ENCODE results near the gene ENTREP3. TPM values are rescaled to one million over a fixed set of nuclear protein-coding genes. Genes with fewer than 3 reads are reported as not detected.

ENTREP3 gene
- total RNA-seq, 2 donors from 2014 or later, result 22.0 to 34.2 TPM

- Histone ChIP-seq H3K9ac (ENCODE audit: low read depth in 2 of 2, low read length in 2 of 2) (no peak overlapping the region), H3K4me1 (no peaks in the 10 kb centered on the region), H3K27ac (no peak overlapping the region), H3K36me3 (no peaks in the 10 kb centered on the region), H3K27me3 (no peaks in the 10 kb centered on the region), H3K4me3 (no peak overlapping the region), H3K9me3 (no peaks in the 10 kb centered on the region)
- intact Hi-C loops (cut with DNase I), result no loop called here
- DNase-seq, result no peak
- TF ChIP-seq CTCF (IDR thresholded peaks at IDR 0.05), result no peak
Measured at GRCh38 chr1:155200920-155201319, 54.4 kb downstream of the ENTREP3 start.

GRCh38 chr1:155199792-155200191 lies 55.5 kb downstream of the ENTREP3 start:
- H3K4me1 ChIP-seq, result peaks cover 7% of the 10 kb centered on the region
- no peak for TF ChIP-seq CTCF (IDR thresholded peaks at IDR 0.05)
- H3K4me3 ChIP-seq, result no peak overlapping the region
- no peak for DNase-seq
- H3K9ac ChIP-seq (ENCODE audit: low read depth in 2 of 2, low read length in 2 of 2), result no peak overlapping the region
- H3K9me3 ChIP-seq, result no peaks in the 10 kb centered on the region
- H3K36me3 ChIP-seq, result no peaks in the 10 kb centered on the region
- H3K27ac ChIP-seq, result no peak overlapping the region
- intact Hi-C loops (cut with DNase I), result no loop called here
- H3K27me3 ChIP-seq, result no peaks in the 10 kb centered on the region

- TF ChIP-seq CTCF (IDR thresholded peaks at IDR 0.05), result no peak
- Histone ChIP-seq H3K9ac (ENCODE audit: low read depth in 2 of 2, low read length in 2 of 2) (no peak overlapping the region), H3K36me3 (no peaks in the 10 kb centered on the region), H3K27ac (no peak overlapping the region), H3K27me3 (no peaks in the 10 kb centered on the region), H3K9me3 (no peaks in the 10 kb centered on the region), H3K4me1 (peaks cover 15% of the 10 kb centered on the region), H3K4me3 (no peak overlapping the region)
- intact Hi-C loops (cut with DNase I), result no loop called here
- no peak for DNase-seq
Measured at GRCh38 chr1:155198547-155198906, 56.8 kb downstream of the ENTREP3 start.

GRCh38 chr1:155197901-155198546 lies 57.3 kb downstream of the ENTREP3 start:
- no peak overlapping the region for H3K27ac ChIP-seq
- no peak overlapping the region for H3K9ac ChIP-seq (ENCODE audit: low read depth in 2 of 2, low read length in 2 of 2)
- no peaks in the 10 kb centered on the region for H3K27me3 ChIP-seq
- TF ChIP-seq CTCF (IDR thresholded peaks at IDR 0.05), result no peak
- H3K9me3 ChIP-seq, result no peaks in the 10 kb centered on the region
- no peaks in the 10 kb centered on the region for H3K36me3 ChIP-seq
- intact Hi-C loops (cut with DNase I), result no loop called here
- H3K4me3 ChIP-seq, result no peak overlapping the region
- no peak for DNase-seq
- peaks cover 15% of the 10 kb centered on the region for H3K4me1 ChIP-seq

Other genes with a start within 250 kb of the ENTREP3 start
- gene DCST2, start 221.7 kb downstream of the ENTREP3 start, total RNA-seq, result 1 to 10 TPM; 1.7 to 1.9 TPM
- gene DCST1, start 221.7 kb downstream of the ENTREP3 start, total RNA-seq, result not detected
- 100 to 1,000 TPM; 101 to 228 TPM for gene ADAM15, start 204.2 kb downstream of the ENTREP3 start, total RNA-seq
- 10 to 100 TPM; 26.1 to 27.2 TPM for gene EFNA4, start 191.7 kb downstream of the ENTREP3 start, total RNA-seq
- 10 to 100 TPM; 12.7 to 21.4 TPM for gene EFNA3, start 176.6 kb downstream of the ENTREP3 start, total RNA-seq
- gene EFNA1, start 127.6 kb downstream of the ENTREP3 start, total RNA-seq, result 100 to 1,000 TPM in 1 of 2 donors, 10 to 100 TPM in 1; 61.3 to 125 TPM
- gene SLC50A1, start 119.6 kb downstream of the ENTREP3 start, total RNA-seq, result 100 to 1,000 TPM; 102 to 130 TPM
- 100 to 1,000 TPM; 149 to 182 TPM for gene DPM3, start 115.0 kb downstream of the ENTREP3 start, total RNA-seq
- gene KRTCAP2, start 82.2 kb downstream of the ENTREP3 start, total RNA-seq, result 100 to 1,000 TPM; 140 to 172 TPM
- under 1 TPM; 0.10 to 0.19 TPM for gene TRIM46, start 81.6 kb downstream of the ENTREP3 start, total RNA-seq
- gene THBS3, start 47.6 kb downstream of the ENTREP3 start, total RNA-seq, result 10 to 100 TPM; 12.2 to 16.0 TPM
- 10 to 100 TPM; 37.5 to 55.8 TPM for gene MTX1, start 46.8 kb downstream of the ENTREP3 start, total RNA-seq
- 10 to 100 TPM; 41.5 to 67.7 TPM for gene SCAMP3, start 6.9 kb upstream of the ENTREP3 start, total RNA-seq
- 10 to 100 TPM; 31.7 to 66.4 TPM for gene CLK2, start 18.0 kb upstream of the ENTREP3 start, total RNA-seq
- gene HCN3, start 22.0 kb upstream of the ENTREP3 start, total RNA-seq, result 10 to 100 TPM; 12.4 to 12.8 TPM
- gene PKLR, start 46.0 kb upstream of the ENTREP3 start, total RNA-seq, result 1 to 10 TPM; 1.6 to 2.9 TPM
- gene FDPS, start 53.4 kb upstream of the ENTREP3 start, total RNA-seq, result 100 to 1,000 TPM; 300 to 501 TPM
- gene RUSC1, start 65.4 kb upstream of the ENTREP3 start, total RNA-seq, result 100 to 1,000 TPM in 1 of 2 donors, 10 to 100 TPM in 1; 68.4 to 113 TPM